BJ (cell line): ENCODE data around the gene TJP2. TPM values are rescaled to one million over a fixed set of nuclear protein-coding genes. Genes with fewer than 3 reads are reported as not detected.

Source experiments
- CTCF ChIA-PET: fragments of 350-600 bp; formaldehyde crosslinking; extraction: SDS; loops from one replicate; lab custom pipeline; 2021; ENCODE audit warnings: antibody characterized with exemption, inconsistent platforms; lab: Yijun Ruan, JAX
- POLR2A ChIA-PET: fragments of 300-600 bp; sonication (Branson Sonifier 250); formaldehyde crosslinking; extraction: SDS; loops from one replicate; lab custom pipeline; 2021; ENCODE audit warnings: antibody characterized with exemption; lab: Charles Lee
- DNase-seq: peaks from one replicate; pipeline ENCODE4 v3.0.0-alpha.2; 2011; ENCODE audit warnings: low read depth
- H3K27me3 ChIP-seq: 2 replicates; pipeline ENCODE4 v1.6.0; 2011; ENCODE audit warnings: low read length; ENCODE audit not compliant: control insufficient read depth, insufficient read depth
- H3K36me3 ChIP-seq: 2 replicates; pipeline ENCODE4 v1.5.1; 2011; ENCODE audit warnings: low read length; ENCODE audit not compliant: control insufficient read depth, insufficient read depth
- H3K4me3 ChIP-seq: 2 replicates; pipeline ENCODE4 v1.5.1; 2011; ENCODE audit warnings: low read depth, mild to moderate bottlenecking, control low read depth, low read length
- CTCF ChIP-seq: IDR thresholded peaks from 2 replicates; pipeline ENCODE4 v1.5.1; 2011; ENCODE audit warnings: low read depth, mild to moderate bottlenecking, control low read depth, inconsistent platforms, low read length, moderate library complexity; ENCODE audit not compliant: insufficient read depth
- polyA plus RNA-seq: library from polyadenylated mRNA; depleted of rRNA; stranded (reverse); fragments of >200 nt; gene quantifications from 2 replicates; pipeline ENCODE4 v1.2.3, GENCODE V29; 2011

Gene TJP2
- polyA plus RNA-seq, 1 experiment, result 5.6 TPM

DNA sequence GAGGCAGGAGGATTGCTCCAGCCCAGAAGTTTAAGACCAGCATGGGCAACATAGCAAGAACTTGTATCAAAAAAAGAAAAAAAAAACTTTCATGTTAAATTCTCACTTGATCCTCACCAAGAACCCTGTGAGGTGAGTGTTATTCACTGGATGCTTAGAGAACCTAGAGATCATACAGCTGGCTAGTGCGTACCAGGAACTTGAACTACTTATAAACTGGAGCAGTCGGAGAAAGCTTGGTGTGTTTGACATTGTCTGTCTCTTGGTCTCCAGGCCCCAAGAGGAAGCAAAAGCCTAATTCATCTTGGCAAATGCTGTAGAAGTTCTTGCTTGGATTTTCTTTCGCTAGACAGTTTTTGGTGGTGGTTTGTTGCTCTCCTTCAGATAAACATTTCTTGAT, 18.1 kb downstream of the TJP2 start:
- no peak for DNase-seq
- Histone ChIP-seq H3K36me3 (no peaks in the 10 kb centered on the region), H3K4me3 (no peak overlapping the region), H3K27me3 (no peaks in the 10 kb centered on the region)
- no peak for TF ChIP-seq CTCF
- POLR2A ChIA-PET, result no interaction called here
- CTCF ChIA-PET, result interaction anchor here (0.7 to 14.4 kb wide), 10 partner anchors 8 to 1282 kb away, joined by 3 to 297 read pairs (median 8); partner anchors contain the start of gene FXN

GRCh38 chr9:69193685-69194032, 19.6 kb downstream of the TJP2 start:
- TF ChIP-seq CTCF, result no peak
- H3K27me3 ChIP-seq, result no peaks in the 10 kb centered on the region
- H3K36me3 ChIP-seq, result no peaks in the 10 kb centered on the region
- no peak overlapping the region for H3K4me3 ChIP-seq
- no peak for DNase-seq
- ChIA-PET POLR2A (interaction anchor here (0.8 kb wide), 1 partner anchor 140 kb away, joined by 3 read pairs; no protein-coding TSS in a partner anchor), CTCF (interaction anchor here (0.7 to 14.4 kb wide), 28 partner anchors 8 to 188 kb away, joined by 3 to 297 read pairs (median 4); partner anchors contain the start of gene FXN)

DNA sequence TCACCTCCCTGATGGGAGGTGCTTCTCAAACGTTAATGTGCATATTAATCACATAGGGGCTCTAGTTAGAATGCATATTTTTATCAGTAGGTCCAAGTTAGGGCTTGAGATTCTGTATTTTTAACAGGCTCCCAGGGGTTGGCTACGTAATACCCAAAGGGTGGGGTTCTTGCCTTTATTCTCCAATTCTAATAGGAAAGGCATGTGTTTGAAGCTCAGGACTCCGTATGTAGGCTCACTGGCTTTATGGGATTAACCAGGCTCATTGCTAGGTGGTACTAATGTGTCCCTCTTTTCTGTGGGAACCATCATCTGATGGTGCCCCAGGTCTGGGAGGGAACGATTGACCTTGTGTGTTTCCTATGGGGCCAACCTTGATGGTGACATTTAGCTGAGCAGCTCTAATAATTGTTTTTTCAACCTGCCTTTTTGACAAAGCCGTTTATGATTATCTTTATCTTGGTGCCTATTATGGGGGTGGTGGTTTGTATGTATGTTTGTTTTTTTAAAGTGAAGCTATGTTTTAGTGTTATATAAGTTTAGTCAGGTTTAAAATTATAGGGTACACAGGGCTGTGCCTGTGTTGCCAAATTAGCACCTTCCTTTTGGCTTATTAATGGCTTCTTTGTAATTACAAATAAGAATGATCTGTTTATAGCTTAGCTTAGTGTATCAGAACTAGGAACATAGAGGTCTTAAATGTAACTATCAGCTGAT, 20.8 kb downstream of the TJP2 start:
- no peak for TF ChIP-seq CTCF
- no peaks in the 10 kb centered on the region for H3K27me3 ChIP-seq
- no peak overlapping the region for H3K4me3 ChIP-seq
- ChIA-PET POLR2A (no interaction called here), CTCF (interaction anchor here (0.5 to 14.4 kb wide), 7 partner anchors 20 to 1420 kb away, joined by 3 to 297 read pairs (median 4); partner anchors contain the start of gene FXN)
- no peaks in the 10 kb centered on the region for H3K36me3 ChIP-seq
- no peak for DNase-seq

DNA sequence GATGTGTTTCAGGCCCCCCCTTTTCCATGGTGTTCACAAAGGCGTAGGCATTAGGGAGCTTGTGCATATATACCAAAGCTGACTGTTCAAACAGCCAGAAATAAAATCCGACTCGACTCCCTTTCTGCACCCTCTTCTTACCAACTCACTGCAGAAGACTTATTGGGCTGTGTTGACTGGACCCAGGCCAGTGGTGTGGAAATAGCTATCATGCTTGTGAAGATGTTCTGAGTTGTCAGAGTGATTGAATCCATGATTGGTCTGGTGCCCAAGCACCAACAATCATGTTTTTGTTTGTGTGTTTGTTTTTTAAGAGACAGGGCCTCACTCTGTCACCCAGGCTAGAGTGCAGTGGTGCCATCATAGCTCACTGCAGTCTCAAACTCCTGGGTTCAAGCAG, 21.6 kb downstream of the TJP2 start:
- Histone ChIP-seq H3K4me3 (no peak overlapping the region), H3K27me3 (no peaks in the 10 kb centered on the region), H3K36me3 (no peaks in the 10 kb centered on the region)
- ChIA-PET POLR2A (no interaction called here), CTCF (interaction anchor here (0.5 to 14.4 kb wide), 6 partner anchors 21 to 1419 kb away, joined by 3 to 297 read pairs (median 4); partner anchors contain the start of gene FXN)
- DNase-seq, result no peak
- TF ChIP-seq CTCF, result no peak

GRCh38 chr9:69197687-69198086, 23.6 kb downstream of the TJP2 start:
- Histone ChIP-seq H3K4me3 (no peak overlapping the region), H3K27me3 (no peaks in the 10 kb centered on the region), H3K36me3 (no peaks in the 10 kb centered on the region)
- no peak for DNase-seq
- ChIA-PET POLR2A (no interaction called here), CTCF (interaction anchor here (3.0 to 14.4 kb wide), 2 partner anchors 144 to 162 kb away, joined by 11 to 297 read pairs; partner anchors contain the start of gene FXN)
- TF ChIP-seq CTCF, result no peak
